Measurements from ENCODE around the gene ZBTB24. TPM values are rescaled to one million over a fixed set of nuclear protein-coding genes. Genes with fewer than 3 reads are reported as not detected.

Gene ZBTB24
- total RNA-seq, 2 donors from 2014 or later, result 9.8 to 9.9 TPM

DNA sequence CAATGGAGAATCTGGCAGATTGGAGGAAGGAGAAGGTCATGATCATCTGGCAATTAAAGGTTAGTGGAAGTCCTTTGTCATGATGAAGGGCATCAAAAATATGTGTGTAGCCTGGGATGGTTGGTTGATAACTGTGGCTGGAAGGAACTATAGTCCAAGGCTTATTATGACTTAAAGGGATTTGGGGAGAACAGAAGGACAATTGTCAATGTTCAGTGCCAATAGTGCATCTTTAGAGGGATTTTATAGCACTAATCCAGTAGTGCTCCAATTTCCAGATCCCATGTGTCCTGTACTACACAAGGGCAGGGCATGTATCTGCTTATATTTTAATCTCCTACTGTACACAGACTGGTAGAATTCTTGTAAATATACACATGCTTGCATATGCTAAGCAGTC is 5.0 kb upstream of the ZBTB24 start:
- no peak for ATAC-seq
- Mint-ChIP-seq H3K27ac (no peak overlapping the region), H3K4me1 (ENCODE audit: low read depth in 2 of 2) (peaks cover 22 to 27% of the 10 kb centered on the region in 2 donors), H3K4me3 (no peak overlapping the region), H3K36me3 (no peaks in the 10 kb centered on the region), H3K9me3 (no peaks in the 10 kb centered on the region), H3K27me3 (no peaks in the 10 kb centered on the region)
- DNase-seq (ENCODE audit: low spot score), result no peak

DNA sequence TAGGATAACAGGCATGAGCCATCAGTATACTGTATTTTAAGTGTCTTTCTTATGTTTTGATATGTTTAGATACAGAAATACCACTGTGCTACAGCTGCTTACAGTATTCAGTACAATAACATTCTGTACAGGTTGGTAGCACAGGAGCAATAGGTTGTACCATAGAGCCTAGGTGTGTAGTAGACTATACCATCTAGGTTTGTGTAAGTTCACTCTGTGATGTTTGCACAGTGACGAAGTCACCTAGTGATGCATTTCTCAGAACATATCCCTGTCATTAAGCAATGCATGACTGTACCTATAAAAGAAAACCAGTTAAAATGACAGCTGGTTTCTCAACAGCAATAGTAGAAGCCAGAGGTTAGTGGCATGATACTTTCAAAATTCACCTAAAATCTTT is 3.0 kb upstream of the ZBTB24 start:
- Mint-ChIP-seq H3K9me3 (no peaks in the 10 kb centered on the region), H3K4me3 (no peak overlapping the region), H3K27me3 (no peaks in the 10 kb centered on the region), H3K4me1 (ENCODE audit: low read depth in 2 of 2) (peaks cover 24 to 33% of the 10 kb centered on the region in 2 donors), H3K36me3 (peaks cover 9% of the 10 kb centered on the region), H3K27ac (peak overlapping the region in 1 of 2 donors; percentile 25)
- DNase-seq (ENCODE audit: low spot score) (no peak), ATAC-seq (no peak)

DNA sequence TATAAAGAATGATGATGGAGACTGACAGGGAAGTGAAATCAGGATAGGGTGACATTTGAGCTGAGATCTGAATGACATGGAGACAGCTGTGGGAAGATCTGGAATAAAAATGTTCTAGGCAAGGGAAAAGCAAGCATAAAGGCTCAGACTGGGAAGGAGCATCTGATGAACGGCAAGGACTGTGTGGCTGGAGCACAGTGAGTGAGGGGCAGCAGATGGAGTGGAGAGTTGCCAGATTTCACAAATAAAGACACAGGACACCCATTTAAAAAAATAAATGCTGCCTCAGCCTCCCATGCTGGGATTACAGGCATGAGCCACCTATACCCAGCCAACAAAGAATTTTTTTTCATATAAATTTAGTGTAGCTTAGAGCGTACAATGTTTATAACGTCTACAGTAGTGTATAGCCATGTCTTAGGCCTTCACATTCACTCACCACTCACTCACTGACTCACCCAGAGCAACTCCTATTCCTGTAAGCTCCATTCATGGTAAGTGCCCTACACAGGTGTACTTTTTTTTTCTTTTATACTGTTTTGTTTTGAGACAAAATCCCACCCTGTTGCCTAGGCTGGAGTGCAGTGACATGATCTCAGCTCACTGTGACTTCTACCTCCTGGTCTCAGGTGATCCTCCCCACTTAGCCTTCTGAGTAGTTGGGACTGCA is 2.4 kb upstream of the ZBTB24 start:
- Mint-ChIP-seq H3K9me3 (no peaks in the 10 kb centered on the region), H3K4me1 (ENCODE audit: low read depth in 2 of 2) (peaks cover 22 to 33% of the 10 kb centered on the region in 2 donors), H3K27me3 (no peaks in the 10 kb centered on the region), H3K27ac (peak overlapping the region in 1 of 2 donors; percentile 25), H3K4me3 (no peak overlapping the region), H3K36me3 (peaks cover 16% of the 10 kb centered on the region)
- ATAC-seq (no peak), DNase-seq (ENCODE audit: low spot score) (no peak)

DNA sequence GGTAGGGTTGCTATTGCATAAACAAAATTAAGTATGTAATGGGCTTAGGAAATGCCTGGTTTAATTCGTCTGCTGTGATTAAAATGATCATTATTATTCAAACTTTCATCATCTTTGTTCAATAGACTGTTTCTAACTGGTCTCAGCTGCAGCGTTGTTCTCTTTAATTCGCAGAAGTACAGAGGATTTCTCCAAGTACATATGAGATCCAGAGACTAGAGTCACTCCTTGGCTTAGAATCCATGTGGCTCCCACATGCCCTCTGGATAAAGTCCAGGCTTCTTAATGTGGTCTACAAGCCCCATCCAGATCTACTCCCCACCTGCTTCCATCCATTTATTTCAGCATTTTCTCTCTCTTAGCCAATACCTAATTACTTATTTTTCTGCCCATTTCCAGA is 1.1 kb upstream of the ZBTB24 start:
- H3K36me3 Mint-ChIP-seq, result peaks cover 21% of the 10 kb centered on the region

DNA sequence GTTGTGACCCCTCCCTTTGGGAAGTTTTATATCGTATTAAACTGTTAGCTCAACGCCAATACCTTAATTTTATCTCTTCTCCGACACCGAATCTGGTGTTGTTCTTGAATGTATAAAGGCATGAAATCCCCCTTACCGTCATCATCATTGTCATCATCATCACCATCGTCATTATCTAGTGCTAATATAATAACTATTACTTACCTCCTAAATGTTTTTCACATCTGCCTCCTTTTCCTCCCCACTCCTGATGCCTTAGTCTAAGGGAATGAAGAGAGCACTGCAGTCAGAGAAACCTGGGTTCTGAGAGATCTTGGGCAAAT is 677 bp upstream of the ZBTB24 start:
- H3K36me3 Mint-ChIP-seq, result peaks cover 25% of the 10 kb centered on the region
- no peak for ATAC-seq
- peak overlapping the region; percentile 23 to 51 for H3K27ac Mint-ChIP-seq
- H3K4me3 Mint-ChIP-seq, result peak overlapping the region; percentile 84
- H3K4me1 Mint-ChIP-seq (ENCODE audit: low read depth in 2 of 2), result peaks cover 33 to 47% of the 10 kb centered on the region in 2 donors
- no peaks in the 10 kb centered on the region for H3K9me3 Mint-ChIP-seq
- no peaks in the 10 kb centered on the region for H3K27me3 Mint-ChIP-seq
- no peak for DNase-seq (ENCODE audit: low spot score)

More for the DNA sequence above, 1.1 kb upstream of the ZBTB24 start:
- H3K27me3 Mint-ChIP-seq, result no peaks in the 10 kb centered on the region
- ATAC-seq (no peak), DNase-seq (ENCODE audit: low spot score) (no peak)
- H3K9me3 Mint-ChIP-seq, result no peaks in the 10 kb centered on the region
- H3K27ac Mint-ChIP-seq, result peak overlapping the region; percentile 23 to 51
- H3K4me3 Mint-ChIP-seq, result peak overlapping the region; percentile 84
- peaks cover 29 to 43% of the 10 kb centered on the region in 2 donors for H3K4me1 Mint-ChIP-seq (ENCODE audit: low read depth in 2 of 2)

DNA sequence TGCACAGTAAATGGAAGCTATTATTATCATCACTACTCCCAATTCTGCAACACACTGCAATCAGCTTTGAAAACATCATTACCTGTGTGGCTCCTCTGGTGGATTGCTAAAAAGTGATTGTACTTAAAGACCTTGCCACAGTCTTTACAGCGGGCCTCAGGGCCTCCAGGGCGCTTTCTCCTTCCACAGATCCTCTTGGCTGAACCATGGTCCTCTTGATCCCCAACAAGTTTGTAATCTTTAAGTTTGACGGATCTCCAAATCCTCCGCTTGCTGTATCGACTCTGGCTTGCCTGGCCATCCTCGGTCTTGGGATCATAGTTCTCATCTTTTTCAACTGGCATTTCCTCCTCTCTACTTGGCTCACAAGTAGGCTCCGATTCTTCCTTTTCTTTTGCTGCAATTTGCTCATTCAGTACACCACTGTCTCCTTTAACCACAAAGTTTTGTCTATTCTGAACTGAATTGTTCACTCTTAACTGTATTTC is 2.0 kb downstream of the ZBTB24 start:
- DNase-seq (ENCODE audit: low spot score) (no peak), ATAC-seq (no peak)
- Mint-ChIP-seq H3K4me3 (peak overlapping the region; percentile 97), H3K4me1 (ENCODE audit: low read depth in 2 of 2) (peaks cover 47 to 61% of the 10 kb centered on the region in 2 donors), H3K27me3 (no peaks in the 10 kb centered on the region), H3K36me3 (peaks cover 31% of the 10 kb centered on the region), H3K9me3 (no peaks in the 10 kb centered on the region), H3K27ac (no peak overlapping the region)

DNA sequence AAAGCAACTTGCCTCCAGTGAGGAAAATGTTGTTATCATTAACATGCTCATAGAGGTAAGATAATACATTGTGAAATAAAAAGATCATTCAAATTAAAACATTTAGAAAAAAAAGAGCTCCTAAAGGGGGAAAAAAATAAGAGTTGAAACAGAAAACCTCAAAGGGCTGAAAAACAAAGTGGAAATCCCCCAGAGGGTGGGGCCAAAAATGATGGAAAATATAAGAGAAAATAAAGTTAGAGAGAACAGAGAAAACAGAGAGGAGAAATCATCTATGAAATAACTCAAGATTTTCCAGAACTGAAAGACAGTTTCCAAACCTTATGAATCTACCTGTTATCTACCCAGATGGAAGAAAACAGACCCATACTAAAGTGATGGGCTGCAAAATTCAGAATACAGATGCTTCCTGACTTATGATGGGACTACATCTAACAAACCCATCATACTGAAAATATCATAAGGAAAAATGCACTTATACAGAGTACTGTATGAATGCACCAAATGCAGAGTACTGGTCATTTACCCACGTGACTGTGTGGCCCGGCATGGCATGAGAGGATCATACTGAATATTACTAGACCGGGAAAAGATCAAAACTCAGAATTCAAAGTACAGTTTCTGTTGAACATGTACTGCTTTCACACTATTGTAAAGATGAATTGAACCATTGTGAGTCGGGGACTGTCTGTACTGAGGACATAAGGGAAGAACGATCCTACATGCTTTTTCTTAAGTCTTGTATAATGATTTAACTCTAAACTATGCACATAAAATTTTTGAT is 4.0 kb downstream of the ZBTB24 start:
- Mint-ChIP-seq H3K4me3 (peak overlapping the region; percentile 97), H3K36me3 (peaks cover 37% of the 10 kb centered on the region), H3K9me3 (no peaks in the 10 kb centered on the region), H3K27me3 (no peaks in the 10 kb centered on the region), H3K4me1 (ENCODE audit: low read depth in 2 of 2) (peaks cover 48 to 55% of the 10 kb centered on the region in 2 donors), H3K27ac (peak overlapping the region; percentile 40 to 77)
- ATAC-seq (no peak), DNase-seq (ENCODE audit: low spot score) (no peak)

DNA sequence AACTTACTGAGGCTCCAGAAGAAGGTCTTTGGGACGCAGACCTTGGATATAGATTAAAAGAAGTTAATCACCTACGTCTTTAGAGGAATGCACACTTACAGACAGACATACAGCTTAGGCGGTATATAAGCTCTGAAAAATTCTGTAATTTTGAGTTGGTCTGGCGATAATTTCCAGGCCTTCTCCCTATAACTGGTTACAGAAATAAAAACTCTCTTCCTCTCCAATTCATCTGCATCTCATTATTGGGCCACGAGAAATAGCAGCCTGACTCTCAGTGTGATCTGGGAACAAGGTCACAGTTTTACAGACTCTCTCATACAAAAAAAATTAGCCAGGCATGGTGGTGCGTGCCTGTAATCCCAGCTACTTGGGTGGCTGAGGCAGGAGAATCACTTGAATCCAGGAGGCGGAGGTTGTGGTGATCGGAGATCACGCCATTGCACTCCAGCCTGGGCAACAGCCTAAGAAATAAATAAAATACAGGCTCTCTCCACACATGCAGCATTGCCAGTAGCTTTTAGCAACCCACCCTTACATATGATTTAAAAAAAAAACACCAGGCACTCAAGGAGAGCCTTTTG is 4.7 kb downstream of the ZBTB24 start:
- Mint-ChIP-seq H3K27me3 (no peaks in the 10 kb centered on the region), H3K4me1 (ENCODE audit: low read depth in 2 of 2) (peaks cover 47 to 53% of the 10 kb centered on the region in 2 donors)

DNA sequence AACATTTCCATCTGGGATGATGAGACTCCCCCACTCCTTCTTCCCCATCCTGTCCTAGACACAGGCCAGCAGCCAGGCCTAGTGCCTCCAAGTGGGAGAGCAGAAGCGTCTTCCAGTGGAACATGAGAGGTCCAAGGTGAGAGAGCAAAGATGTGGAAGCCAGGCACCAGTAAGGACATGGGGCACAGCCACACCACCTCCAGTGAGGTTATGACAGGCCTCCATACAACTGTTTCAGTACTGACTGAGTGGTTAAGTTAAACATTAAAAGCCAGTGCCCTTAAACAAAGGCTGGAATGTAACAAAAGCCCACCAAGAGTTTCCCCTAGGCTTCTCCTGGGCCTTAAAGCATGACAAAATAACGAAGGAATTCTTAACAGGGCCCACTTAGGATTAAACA is 5.3 kb downstream of the ZBTB24 start:
- Mint-ChIP-seq H3K27me3 (no peaks in the 10 kb centered on the region), H3K27ac (peak overlapping the region in 1 of 2 donors; percentile 43), H3K9me3 (no peaks in the 10 kb centered on the region), H3K4me1 (ENCODE audit: low read depth in 2 of 2) (peaks cover 52 to 59% of the 10 kb centered on the region in 2 donors), H3K36me3 (peaks cover 47% of the 10 kb centered on the region), H3K4me3 (peak overlapping the region; percentile 97)
- DNase-seq (ENCODE audit: low spot score) (no peak), ATAC-seq (no peak)

More for the DNA sequence above, 4.7 kb downstream of the ZBTB24 start:
- Mint-ChIP-seq H3K9me3 (no peaks in the 10 kb centered on the region), H3K36me3 (peaks cover 41% of the 10 kb centered on the region), H3K4me3 (peak overlapping the region; percentile 97), H3K27ac (peak overlapping the region; percentile 40 to 77)
- DNase-seq (ENCODE audit: low spot score), result no peak
- ATAC-seq, result no peak

DNA sequence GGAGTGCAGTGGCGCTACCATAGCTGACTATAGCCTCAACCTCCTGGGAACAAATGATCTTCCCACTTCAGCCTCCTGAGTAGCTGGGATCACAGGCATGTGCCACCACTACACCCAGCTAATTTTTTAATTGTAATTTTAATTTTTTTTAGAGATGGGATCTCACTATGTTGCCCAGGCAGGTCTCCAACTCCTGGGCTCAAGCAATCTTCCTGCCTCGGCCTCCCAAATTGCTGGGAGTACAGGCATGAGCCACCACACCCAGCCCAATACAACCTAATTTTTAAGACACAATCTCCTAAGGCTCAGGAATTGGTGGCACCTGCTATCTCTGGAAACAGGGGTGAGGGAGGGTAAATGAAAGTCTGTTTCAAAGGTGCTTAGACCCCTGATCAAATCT is 5.8 kb downstream of the ZBTB24 start:
- Mint-ChIP-seq H3K27ac (no peak overlapping the region), H3K4me3 (peak overlapping the region; percentile 97), H3K27me3 (no peaks in the 10 kb centered on the region), H3K36me3 (peaks cover 51% of the 10 kb centered on the region), H3K9me3 (no peaks in the 10 kb centered on the region), H3K4me1 (ENCODE audit: low read depth in 2 of 2) (peaks cover 55 to 59% of the 10 kb centered on the region in 2 donors)
- no peak for DNase-seq (ENCODE audit: low spot score)
- ATAC-seq, result no peak

DNA sequence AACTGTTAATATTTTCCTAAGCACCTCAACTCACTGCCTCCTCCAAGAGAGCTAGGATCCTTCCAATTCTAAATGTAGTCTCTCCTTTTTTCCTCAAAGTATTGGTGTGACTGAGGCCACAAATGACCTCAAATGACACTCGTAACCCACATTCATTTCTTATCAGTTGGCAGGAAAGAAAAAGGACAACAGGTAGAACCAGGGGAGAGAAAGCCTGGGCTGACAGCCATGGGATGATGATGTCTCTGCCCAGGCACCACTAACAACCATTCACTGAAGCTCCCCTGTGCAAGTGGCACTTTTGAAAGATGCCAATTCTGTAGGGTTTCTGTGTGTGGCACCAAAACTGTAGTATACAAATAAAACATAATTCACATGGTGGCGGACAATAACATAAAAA is 7.4 kb downstream of the ZBTB24 start:
- H3K27ac Mint-ChIP-seq, result peak overlapping the region in 1 of 2 donors; percentile 68
- peaks cover 42% of the 10 kb centered on the region for H3K36me3 Mint-ChIP-seq
- peaks cover 57 to 59% of the 10 kb centered on the region in 2 donors for H3K4me1 Mint-ChIP-seq (ENCODE audit: low read depth in 2 of 2)
- H3K4me3 Mint-ChIP-seq, result no peak overlapping the region
- no peaks in the 10 kb centered on the region for H3K9me3 Mint-ChIP-seq
- ATAC-seq (no peak), DNase-seq (ENCODE audit: low spot score) (no peak)
- no peaks in the 10 kb centered on the region for H3K27me3 Mint-ChIP-seq

DNA sequence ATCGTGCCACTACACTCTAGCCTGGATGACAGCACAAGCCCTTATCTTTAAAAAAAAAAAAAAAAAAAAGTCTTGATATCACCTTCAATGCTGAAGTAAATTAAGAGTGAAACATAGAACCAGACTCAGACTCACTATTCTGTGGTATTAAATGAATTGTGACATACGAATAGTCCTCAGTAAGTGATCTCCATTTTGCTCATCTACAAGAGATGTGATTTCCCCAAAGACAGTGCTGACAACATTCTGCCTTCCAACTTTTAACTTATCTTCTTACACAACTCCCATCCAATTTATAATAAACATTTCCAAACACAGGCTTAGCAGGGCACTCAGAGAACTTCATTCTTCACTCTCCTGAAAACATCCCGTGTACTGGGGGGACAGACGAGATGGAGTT is 8.0 kb downstream of the ZBTB24 start:
- DNase-seq (ENCODE audit: low spot score) (no peak), ATAC-seq (peak in 1 of 2 donors; percentile 21)
- peaks cover 51 to 56% of the 10 kb centered on the region in 2 donors for H3K4me1 Mint-ChIP-seq (ENCODE audit: low read depth in 2 of 2)
- no peaks in the 10 kb centered on the region for H3K9me3 Mint-ChIP-seq
- no peaks in the 10 kb centered on the region for H3K27me3 Mint-ChIP-seq
- H3K36me3 Mint-ChIP-seq, result peaks cover 38% of the 10 kb centered on the region
- H3K4me3 Mint-ChIP-seq, result peak overlapping the region; percentile 9
- H3K27ac Mint-ChIP-seq, result peak overlapping the region in 1 of 2 donors; percentile 68

DNA sequence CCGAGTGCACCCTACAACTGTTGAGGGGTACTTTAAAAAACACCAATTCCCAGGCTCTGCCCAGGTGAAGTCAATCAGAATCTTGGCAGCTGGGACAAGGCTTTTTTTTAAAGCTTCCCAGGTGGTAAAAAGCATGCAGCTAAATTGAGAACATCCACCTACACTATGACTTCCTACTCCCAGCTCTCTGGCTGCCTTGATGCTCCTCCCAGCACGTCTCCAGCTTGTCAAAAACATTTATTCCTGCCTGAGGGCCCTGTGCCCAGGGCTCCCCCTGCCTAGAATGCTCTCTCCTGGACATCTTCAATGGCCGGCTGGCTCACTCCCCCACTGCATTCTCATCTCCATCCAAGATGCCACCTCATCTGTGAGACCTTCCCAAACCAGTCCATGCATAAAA is 9.9 kb downstream of the ZBTB24 start:
- H3K27ac Mint-ChIP-seq, result peak overlapping the region in 1 of 2 donors; percentile 2
- peaks cover 38% of the 10 kb centered on the region for H3K36me3 Mint-ChIP-seq
- peak overlapping the region; percentile 28 for H3K4me3 Mint-ChIP-seq
- no peaks in the 10 kb centered on the region for H3K27me3 Mint-ChIP-seq
- ATAC-seq (no peak), DNase-seq (ENCODE audit: low spot score) (no peak)
- peaks cover 43 to 49% of the 10 kb centered on the region in 2 donors for H3K4me1 Mint-ChIP-seq (ENCODE audit: low read depth in 2 of 2)
- H3K9me3 Mint-ChIP-seq, result no peaks in the 10 kb centered on the region
